Thyroid gland (tissue), 4 donors: ENCODE measurements around the gene CAPN12.

Experiments used
- CTCF ChIP-seq, 6 experiments: fragments of 200-600 bp in 3 of 6; fragments of 450-650 bp in 3 of 6; sonication (generic) in 3 of 6; IDR thresholded peaks; one replicate each; pipeline ENCODE4 v1.5.1; 2016 to 2019; ENCODE audit warnings: antibody characterized with exemption in 6 of 6, mild to moderate bottlenecking in 2 of 6, inconsistent platforms in 1 of 6, moderate library complexity in 1 of 6
- POLR2A ChIP-seq, 2 donors: fragments of 450-650 bp; IDR thresholded peaks; one replicate each; pipeline ENCODE4 v1.6.1; 2017; ENCODE audit warnings: antibody characterized with exemption in 2 of 2, mild to moderate bottlenecking in 2 of 2, moderate library complexity in 1 of 2

GRCh38 chr19:38704488-38705026 is 39.7 kb downstream of the CAPN12 start:
- TF ChIP-seq CTCF (IDR thresholded peaks at IDR 0.05) (no peak), POLR2A (IDR thresholded peaks at IDR 0.05) (no peak)
